Measurements from ENCODE around the gene CCR4.

- TF ChIP-seq YY1 (IDR thresholded peaks at IDR 0.05; ENCODE audit: insufficient read depth, insufficient read length) (no peak), ZNF274 (IDR thresholded peaks at IDR 0.05; ENCODE audit: low read depth, low read length) (no peak), SUZ12 (IDR thresholded peaks at IDR 0.05; ENCODE audit: extremely low read depth, insufficient read depth, insufficient read length) (no peak)
These were observed 45.3 kb downstream of the CCR4 start for GRCh38 chr3:32996755-32997091.
